Activated naive CD4-positive, alpha-beta T cell treated with anti-CD3 and anti-CD28 coated beads, Interleukin-2, amount 10 ng/mL, durations not matched to agents 7 days and 5 days (primary cell): ENCODE measurements around the gene PLD5.
A peak's percentile ranks its signal among the peaks of the same experiment; 100 is the strongest.
"Not testable (repeated sequence)": the region's sequence is repeated elsewhere in the genome, so short reads cannot be mapped to it uniquely, and the experiment has no call there.

Experiments
- CTCF ChIA-PET: fragments of 350-600 bp; sonication (Branson Sonifier 250); formaldehyde crosslinking; loops from one replicate; lab custom pipeline; 2021; ENCODE audit warnings: antibody characterized with exemption; lab: Charles Lee
- DNase-seq: peaks from one replicate; pipeline ENCODE4 v3.0.0-alpha.2; 2020
- H3K27ac Mint-ChIP-seq: one replicate; pipeline ENCODE4 v1.8.0; 2021; ENCODE audit warnings: mild to moderate bottlenecking, moderate library complexity, mixed read lengths
- H3K27me3 Mint-ChIP-seq: one replicate; pipeline ENCODE4 v1.8.0; 2021; ENCODE audit warnings: mild to moderate bottlenecking, mixed read lengths
- H3K36me3 Mint-ChIP-seq: one replicate; pipeline ENCODE4 v1.8.0; 2021; ENCODE audit warnings: mixed read lengths
- H3K4me1 Mint-ChIP-seq: one replicate; pipeline ENCODE4 v1.8.0; 2021; ENCODE audit warnings: mixed read lengths
- H3K4me3 Mint-ChIP-seq: one replicate; pipeline ENCODE4 v1.8.0; 2021; ENCODE audit warnings: mild to moderate bottlenecking, moderate library complexity, mixed read lengths
- H3K9me3 Mint-ChIP-seq: one replicate; pipeline ENCODE4 v1.8.0; 2021; ENCODE audit warnings: mixed read lengths

Gene PLD5

DNA sequence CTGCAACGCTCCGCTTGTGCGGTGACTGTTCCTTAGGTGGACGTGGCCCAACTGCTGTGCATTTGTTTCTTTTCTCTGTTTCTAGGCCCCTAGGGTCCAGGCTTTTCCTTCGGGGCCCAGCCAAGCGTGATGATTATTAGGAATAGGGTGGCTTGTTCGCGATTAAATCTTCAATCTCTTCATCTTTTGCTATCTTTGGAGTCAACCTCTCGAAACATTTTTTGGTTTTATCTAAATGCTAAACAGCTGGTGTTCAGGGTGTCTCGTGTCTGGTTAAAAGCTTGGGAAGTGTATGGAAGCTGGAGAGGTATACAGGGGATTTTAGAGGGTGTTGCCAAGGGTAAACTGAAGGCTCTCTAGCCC is 844 bp upstream of the PLD5 start:
- H3K4me3 Mint-ChIP-seq = peak overlapping the region; percentile 57
- H3K27me3 Mint-ChIP-seq = peaks cover 53% of the 10 kb centered on the region
- CTCF ChIA-PET = no interaction called here
- H3K36me3 Mint-ChIP-seq = no peaks in the 10 kb centered on the region
- no peak overlapping the region for H3K27ac Mint-ChIP-seq
- DNase-seq = no peak
- H3K9me3 Mint-ChIP-seq = no peaks in the 10 kb centered on the region
- peaks cover 9% of the 10 kb centered on the region for H3K4me1 Mint-ChIP-seq

DNA sequence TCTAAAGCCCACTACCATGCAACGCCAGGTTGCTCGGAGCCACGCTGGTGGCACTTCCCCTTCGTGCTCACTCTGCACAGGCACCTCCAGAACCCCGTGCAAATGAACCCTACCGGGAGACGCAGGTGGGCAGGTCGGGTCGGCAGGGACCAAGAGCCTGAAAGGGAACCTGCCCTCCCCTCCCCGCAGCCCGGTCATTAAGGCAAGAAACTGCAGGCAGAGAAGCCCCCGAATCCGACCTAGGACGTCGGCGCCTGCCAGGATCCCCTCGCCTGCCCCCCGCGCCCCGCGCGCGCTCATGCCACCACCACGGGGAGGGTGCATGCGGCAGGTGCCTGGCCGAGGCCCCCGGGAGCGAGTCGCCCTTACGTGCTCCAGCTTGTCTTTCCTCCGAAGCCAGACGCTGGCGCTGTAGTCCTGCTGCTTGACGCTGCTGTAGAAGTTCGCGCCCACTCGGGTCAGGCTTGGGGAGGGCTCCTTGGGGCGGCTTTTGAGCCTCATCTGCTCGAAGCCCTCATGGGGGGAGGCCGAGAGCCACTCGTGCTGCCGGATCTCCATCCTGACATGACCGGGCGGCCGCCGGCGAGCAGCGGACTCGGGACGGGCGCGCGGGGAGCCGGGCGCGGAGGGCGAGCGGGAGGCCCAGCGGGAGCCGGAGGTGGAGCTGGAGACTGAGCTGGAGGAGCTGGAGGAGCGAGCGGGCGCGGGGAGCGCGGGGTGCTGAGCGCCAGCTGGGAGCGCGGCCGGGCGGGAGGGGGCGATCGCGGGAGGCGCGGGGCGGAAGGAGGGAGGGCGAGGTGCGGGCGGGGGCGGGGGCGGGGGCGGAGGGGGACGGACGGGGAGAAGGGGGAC is 552 bp downstream of the PLD5 start:
- no peak for DNase-seq
- H3K9me3 Mint-ChIP-seq = no peaks in the 10 kb centered on the region
- no peak overlapping the region for H3K27ac Mint-ChIP-seq
- H3K36me3 Mint-ChIP-seq = no peaks in the 10 kb centered on the region
- H3K4me3 Mint-ChIP-seq = peak overlapping the region; percentile 35
- peaks cover 56% of the 10 kb centered on the region for H3K27me3 Mint-ChIP-seq
- CTCF ChIA-PET = no interaction called here
- H3K4me1 Mint-ChIP-seq = peaks cover 9% of the 10 kb centered on the region

DNA sequence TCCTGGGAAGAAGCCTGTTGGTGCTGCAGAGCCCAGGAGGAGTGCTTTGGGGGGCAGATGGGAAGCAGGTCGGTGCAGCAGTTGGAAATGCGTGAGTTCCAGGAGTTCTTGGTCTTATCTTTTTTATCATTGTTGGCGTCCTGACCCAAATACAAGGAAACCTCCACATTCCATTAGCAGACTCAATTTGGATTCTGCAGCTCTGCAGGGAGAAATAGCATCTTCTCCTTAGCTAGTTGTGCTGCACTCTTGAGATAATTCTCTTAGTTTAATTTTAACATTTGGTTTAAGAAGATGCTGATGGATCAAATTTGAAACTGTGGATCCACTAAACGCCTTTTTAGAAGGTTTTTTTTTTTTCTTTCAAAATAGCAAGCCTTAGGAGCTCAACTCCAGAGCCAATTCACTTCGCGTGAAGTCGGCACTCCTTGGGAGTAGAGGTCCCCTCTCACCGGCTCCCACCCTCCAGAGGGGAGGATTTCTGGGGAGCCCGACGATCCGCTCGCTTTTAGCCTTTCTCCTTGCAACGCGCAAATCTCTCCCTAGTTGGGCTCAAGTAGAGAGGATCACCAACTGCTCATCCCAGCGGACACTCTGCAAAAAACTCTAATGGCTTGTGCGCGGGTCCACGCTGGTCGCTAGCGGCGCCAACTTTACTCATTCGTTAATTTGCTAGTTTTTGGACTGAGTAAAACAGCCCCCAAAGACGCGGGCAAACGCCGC is 1.3 kb downstream of the PLD5 start:
- CTCF ChIA-PET = no interaction called here
- no peak for DNase-seq
- no peak overlapping the region for H3K27ac Mint-ChIP-seq
- H3K36me3 Mint-ChIP-seq = no peaks in the 10 kb centered on the region
- H3K27me3 Mint-ChIP-seq = peaks cover 56% of the 10 kb centered on the region
- H3K4me3 Mint-ChIP-seq = no peak overlapping the region
- H3K4me1 Mint-ChIP-seq = peaks cover 9% of the 10 kb centered on the region
- H3K9me3 Mint-ChIP-seq = no peaks in the 10 kb centered on the region

DNA sequence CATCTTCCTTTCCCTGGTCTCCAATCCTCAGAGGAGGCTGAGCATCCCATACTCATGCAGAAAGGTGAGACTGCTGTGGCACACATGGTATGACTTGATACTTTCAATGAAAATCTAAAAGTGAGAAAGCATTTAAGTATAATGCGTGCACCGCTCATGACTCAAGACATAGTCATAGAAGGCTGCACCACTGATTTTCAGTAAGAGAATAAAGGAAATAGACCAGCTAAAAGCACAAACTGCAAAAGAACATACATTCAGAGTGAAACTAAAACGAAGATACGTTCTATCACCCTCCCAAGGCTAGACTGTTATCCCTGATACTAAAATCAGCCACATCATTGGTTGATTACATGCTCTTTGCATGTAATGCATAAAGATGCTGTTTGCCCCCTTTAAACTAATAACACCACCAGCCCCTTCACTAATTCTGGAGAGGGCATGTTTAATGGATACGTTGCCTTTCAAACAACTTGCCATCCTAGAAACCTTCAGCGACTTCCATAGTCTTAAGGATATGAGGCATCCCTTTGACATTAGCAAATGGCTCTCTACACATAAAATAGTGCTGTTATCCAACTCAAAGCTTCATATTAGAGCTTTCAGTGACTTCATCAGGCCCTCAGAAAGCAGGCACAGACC is 2.1 kb downstream of the PLD5 start:
- no peak for DNase-seq
- H3K36me3 Mint-ChIP-seq = no peaks in the 10 kb centered on the region
- peaks cover 56% of the 10 kb centered on the region for H3K27me3 Mint-ChIP-seq

DNA sequence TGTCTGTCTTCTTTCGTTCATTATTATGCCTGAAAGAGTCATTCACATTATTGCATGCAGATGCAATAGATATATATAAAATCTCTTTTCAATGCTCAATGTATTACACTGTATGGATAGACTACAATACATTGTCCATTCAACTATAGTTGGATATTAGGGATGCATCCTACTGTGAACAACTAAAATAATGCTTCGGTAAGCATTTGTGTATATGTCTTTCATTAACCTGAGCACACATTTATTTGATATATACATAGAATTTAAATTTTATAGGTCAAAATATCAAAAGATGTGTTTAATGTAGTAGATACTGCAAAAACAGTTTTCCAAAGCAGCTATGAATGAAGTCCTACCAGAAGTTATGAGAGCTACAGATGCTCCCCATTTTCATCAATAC is 8.9 kb downstream of the PLD5 start:
- DNase-seq = no peak
- CTCF ChIA-PET = no interaction called here
- Mint-ChIP-seq H3K4me3 (no peak overlapping the region), H3K27ac (no peak overlapping the region), H3K9me3 (no peaks in the 10 kb centered on the region), H3K4me1 (no peaks in the 10 kb centered on the region), H3K36me3 (no peaks in the 10 kb centered on the region), H3K27me3 (peaks cover 7% of the 10 kb centered on the region)

More for the DNA sequence above, 2.1 kb downstream of the PLD5 start:
- Mint-ChIP-seq H3K27ac (no peak overlapping the region), H3K4me1 (peaks cover 9% of the 10 kb centered on the region), H3K9me3 (no peaks in the 10 kb centered on the region), H3K4me3 (no peak overlapping the region)
- CTCF ChIA-PET = no interaction called here

DNA sequence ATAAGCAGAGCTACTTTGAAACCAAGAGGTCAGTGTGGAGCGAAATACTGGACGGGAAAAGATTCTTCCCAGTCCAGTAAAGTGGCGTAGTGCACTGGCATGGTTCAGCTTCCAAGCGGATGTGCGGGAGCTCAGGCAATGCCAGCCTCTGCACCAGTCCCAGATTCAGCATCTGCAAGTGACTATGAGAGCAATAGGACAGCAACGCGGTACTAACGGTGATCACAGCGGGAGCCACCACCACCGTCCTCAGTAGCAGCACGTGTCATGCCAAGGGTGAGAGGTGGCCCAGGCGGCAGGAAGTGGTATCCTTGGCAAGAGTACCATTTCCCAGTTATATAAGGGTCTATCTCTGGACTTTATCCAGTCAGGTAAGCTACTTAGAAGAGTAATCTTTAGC is 17.8 kb downstream of the PLD5 start:
- Mint-ChIP-seq H3K9me3 (peaks cover 4% of the 10 kb centered on the region), H3K27ac (no peak overlapping the region), H3K27me3 (no peaks in the 10 kb centered on the region), H3K4me1 (no peaks in the 10 kb centered on the region), H3K4me3 (no peak overlapping the region), H3K36me3 (no peaks in the 10 kb centered on the region)
- DNase-seq = no peak
- CTCF ChIA-PET = no interaction called here

DNA sequence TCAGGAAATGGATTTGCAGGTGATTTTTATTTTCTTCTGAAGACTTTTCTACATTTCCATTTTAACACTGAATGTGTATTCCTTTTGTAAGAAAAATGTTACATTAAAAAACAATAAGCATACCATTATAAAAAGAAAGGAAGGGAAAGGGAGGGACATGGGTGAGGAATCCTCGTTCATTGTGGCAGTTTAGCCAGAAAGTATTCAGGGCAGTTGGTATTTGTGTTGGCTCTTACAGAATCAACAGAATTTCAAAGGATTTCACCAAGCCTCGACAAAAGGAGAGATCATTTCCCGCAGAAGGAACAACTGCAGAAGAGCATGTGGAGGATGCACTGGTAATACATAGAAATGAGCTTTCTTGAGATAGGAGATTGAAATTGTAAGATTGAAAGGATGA is 35.0 kb downstream of the PLD5 start:
- DNase-seq = no peak
- no peak overlapping the region for H3K27ac Mint-ChIP-seq
- no peaks in the 10 kb centered on the region for H3K27me3 Mint-ChIP-seq
- no peaks in the 10 kb centered on the region for H3K36me3 Mint-ChIP-seq
- H3K4me3 Mint-ChIP-seq = no peak overlapping the region
- no peaks in the 10 kb centered on the region for H3K4me1 Mint-ChIP-seq
- CTCF ChIA-PET = no interaction called here
- no peaks in the 10 kb centered on the region for H3K9me3 Mint-ChIP-seq

DNA sequence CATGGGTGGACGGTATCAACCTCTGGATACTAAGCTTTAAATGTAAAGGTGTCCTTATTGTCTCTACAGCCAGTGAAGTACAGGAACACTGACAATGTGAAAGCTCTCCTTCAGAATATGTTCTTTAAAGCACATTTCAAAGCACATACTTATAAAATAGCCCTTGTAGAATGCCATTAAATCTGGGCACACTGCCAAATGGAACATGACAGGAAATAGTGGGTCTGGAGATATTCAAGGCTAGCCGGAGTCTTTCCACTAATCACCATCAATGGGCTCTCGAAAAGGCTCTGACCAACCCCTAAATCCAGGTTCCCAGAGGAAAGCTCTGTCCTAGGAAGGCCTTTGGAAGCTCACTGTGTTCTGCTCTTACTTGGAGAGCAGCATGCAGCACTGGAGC is 46.6 kb downstream of the PLD5 start:
- H3K27ac Mint-ChIP-seq = no peak overlapping the region
- no peaks in the 10 kb centered on the region for H3K9me3 Mint-ChIP-seq
- H3K36me3 Mint-ChIP-seq = no peaks in the 10 kb centered on the region
- no peak overlapping the region for H3K4me3 Mint-ChIP-seq
- DNase-seq = no peak
- CTCF ChIA-PET = no interaction called here
- no peaks in the 10 kb centered on the region for H3K27me3 Mint-ChIP-seq
- no peaks in the 10 kb centered on the region for H3K4me1 Mint-ChIP-seq

DNA sequence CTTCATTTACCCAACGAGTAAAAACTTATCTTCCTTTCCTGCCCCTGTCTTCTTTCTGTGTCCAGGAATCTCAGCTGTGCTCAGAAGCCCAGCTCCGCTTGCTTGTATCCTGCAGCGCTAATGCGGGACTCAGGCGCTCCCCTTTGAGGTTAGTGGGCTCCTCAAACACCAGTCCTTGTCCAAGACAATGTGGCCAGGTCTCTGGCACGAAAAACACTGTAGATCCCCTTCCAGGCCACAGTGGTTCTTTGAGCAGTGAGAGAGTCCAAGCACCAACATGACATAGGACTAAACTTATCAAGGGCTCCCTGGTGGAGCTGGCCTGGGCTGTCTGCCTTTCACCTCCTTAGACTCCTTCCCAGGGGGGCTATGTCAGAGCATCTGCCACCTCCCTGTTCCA is 53.7 kb downstream of the PLD5 start:
- H3K36me3 Mint-ChIP-seq = no peaks in the 10 kb centered on the region
- no peaks in the 10 kb centered on the region for H3K27me3 Mint-ChIP-seq
- no peak for DNase-seq
- no peak overlapping the region for H3K4me3 Mint-ChIP-seq
- H3K4me1 Mint-ChIP-seq = no peaks in the 10 kb centered on the region
- H3K9me3 Mint-ChIP-seq = no peaks in the 10 kb centered on the region
- CTCF ChIA-PET = no interaction called here
- no peak overlapping the region for H3K27ac Mint-ChIP-seq

DNA sequence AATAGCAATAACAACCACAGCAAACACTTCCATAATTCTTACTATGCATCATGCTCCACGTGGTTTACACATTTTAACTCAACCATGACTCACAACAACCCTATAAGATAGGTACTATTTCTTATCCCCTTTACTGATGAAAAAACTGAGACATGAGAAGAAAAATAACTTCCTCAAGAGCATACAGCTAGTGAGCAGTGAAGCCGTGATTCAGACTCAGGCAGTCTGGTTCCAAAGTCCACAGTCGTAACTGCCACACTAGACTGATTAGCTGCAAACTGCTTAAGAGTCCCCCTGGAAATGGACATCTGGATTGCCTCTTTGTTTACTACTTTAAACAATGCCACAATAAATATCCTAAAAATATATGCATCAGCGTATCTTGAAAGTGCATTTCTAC is 55.7 kb downstream of the PLD5 start:
- H3K27ac Mint-ChIP-seq = no peak overlapping the region
- no peaks in the 10 kb centered on the region for H3K36me3 Mint-ChIP-seq
- no peaks in the 10 kb centered on the region for H3K4me1 Mint-ChIP-seq
- CTCF ChIA-PET = interaction anchor here (1.5 kb wide), 1 partner anchor 856 kb away, joined by 3 read pairs; no protein-coding TSS in a partner anchor
- no peaks in the 10 kb centered on the region for H3K9me3 Mint-ChIP-seq
- no peak overlapping the region for H3K4me3 Mint-ChIP-seq
- no peaks in the 10 kb centered on the region for H3K27me3 Mint-ChIP-seq
- no peak for DNase-seq

DNA sequence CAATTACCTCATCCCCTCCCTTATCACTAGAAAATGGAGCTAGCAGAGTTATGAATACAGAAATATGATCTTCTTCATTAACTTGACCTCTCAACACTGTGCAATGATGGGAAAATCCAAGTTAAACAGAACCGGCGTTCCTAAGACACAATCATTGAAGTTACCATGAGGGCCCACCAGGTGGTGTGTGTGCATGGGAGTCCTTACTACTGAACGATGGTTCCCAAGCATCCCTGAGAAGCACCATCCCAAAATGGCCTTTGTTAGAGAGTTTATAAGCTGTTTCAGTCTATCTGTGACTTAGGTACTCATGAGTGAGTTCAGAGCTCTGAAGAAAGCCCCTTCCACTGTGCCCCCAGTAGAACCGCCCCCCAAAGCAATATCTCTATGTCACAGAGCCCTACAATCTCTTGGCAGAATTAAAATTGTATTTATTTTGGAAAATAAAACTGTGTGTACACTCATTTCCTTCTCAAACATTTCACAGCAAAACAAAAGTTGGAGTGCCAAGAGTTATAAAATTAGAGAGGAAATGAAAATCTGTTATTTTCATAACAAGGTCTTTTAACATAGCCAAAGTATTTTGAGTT is 56.8 kb downstream of the PLD5 start:
- DNase-seq = peak; percentile 35
- Mint-ChIP-seq H3K4me3 (no peak overlapping the region), H3K27me3 (no peaks in the 10 kb centered on the region), H3K4me1 (no peaks in the 10 kb centered on the region), H3K9me3 (no peaks in the 10 kb centered on the region), H3K36me3 (no peaks in the 10 kb centered on the region), H3K27ac (no peak overlapping the region)
- CTCF ChIA-PET = interaction anchor here (1.5 kb wide), 1 partner anchor 857 kb away, joined by 3 read pairs; no protein-coding TSS in a partner anchor

DNA sequence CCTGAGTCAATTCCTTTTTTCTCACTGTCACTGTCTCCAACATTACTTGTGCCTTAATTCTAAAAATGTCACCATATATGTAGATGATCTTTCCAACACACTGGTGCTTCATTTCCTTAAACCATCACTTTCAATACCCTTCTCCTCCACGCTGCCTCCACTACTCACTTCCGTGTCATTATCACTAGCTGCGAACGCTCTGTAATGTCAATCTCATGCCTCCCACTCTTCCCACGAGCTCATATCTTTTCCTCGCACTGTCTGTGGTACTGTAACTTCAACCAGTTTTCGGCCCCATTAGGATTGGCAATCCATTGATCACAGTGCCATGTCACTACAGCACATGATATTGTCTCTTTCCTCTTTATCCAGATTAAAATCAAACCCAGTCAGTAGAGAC is 61.6 kb downstream of the PLD5 start:
- no peak overlapping the region for H3K27ac Mint-ChIP-seq
- no peaks in the 10 kb centered on the region for H3K27me3 Mint-ChIP-seq
- no peaks in the 10 kb centered on the region for H3K9me3 Mint-ChIP-seq
- CTCF ChIA-PET = no interaction called here
- no peaks in the 10 kb centered on the region for H3K4me1 Mint-ChIP-seq
- DNase-seq = no peak
- no peaks in the 10 kb centered on the region for H3K36me3 Mint-ChIP-seq
- H3K4me3 Mint-ChIP-seq = no peak overlapping the region

DNA sequence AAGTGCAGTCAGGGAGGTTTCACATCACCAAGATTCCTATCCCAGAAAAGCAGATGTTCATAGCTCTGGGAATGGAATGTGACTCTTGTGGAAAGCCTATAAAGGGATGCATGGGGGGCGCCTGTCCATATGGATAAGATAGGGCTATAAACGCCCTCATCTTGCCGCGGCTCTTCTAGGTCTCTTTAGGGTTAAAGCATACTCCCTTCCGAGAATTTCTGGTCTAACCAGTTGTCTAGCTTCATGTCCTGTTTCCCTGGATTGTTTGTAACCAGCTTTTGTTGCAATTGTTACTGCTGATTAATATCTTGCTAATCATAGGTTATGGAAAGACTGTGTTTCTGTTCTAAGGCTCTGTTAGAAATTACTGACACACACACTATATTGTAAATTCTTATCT is 64.8 kb downstream of the PLD5 start:
- H3K4me3 Mint-ChIP-seq, DNase-seq, H3K9me3 Mint-ChIP-seq, H3K27me3 Mint-ChIP-seq, CTCF ChIA-PET, H3K4me1 Mint-ChIP-seq, H3K27ac Mint-ChIP-seq, H3K36me3 Mint-ChIP-seq: not testable (repeated sequence)

DNA sequence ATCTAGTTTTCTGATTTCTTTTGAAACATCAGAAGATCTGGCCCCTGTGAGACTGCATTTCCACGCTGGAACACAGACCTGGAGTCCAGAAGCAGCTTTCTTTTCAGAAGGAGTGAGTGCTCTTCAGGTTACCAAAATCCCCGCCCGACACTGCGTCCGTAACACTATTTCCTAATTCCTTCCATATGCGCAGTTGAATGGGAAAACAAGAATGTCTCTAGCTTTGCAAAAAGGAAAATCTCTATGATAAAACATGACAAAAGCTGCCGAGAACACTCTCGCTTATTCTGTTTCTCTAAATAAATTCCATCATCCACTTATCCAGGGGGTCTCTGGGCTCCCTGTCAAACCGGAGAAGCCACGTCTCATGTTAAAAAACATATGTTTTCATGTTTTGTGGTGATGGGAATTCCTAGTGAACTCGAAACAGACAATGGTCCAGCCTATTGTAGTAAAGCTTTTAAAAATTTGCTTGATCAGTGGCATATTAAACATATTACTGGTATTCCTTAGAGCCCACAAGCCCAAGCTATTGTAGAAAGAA is 67.7 kb downstream of the PLD5 start:
- H3K27ac Mint-ChIP-seq = no peak overlapping the region
- no peak for DNase-seq

More for the DNA sequence above, 67.7 kb downstream of the PLD5 start:
- CTCF ChIA-PET = no interaction called here
- Mint-ChIP-seq H3K9me3 (no peaks in the 10 kb centered on the region), H3K4me3 (no peak overlapping the region), H3K4me1 (no peaks in the 10 kb centered on the region), H3K36me3 (no peaks in the 10 kb centered on the region), H3K27me3 (no peaks in the 10 kb centered on the region)
